ENCODE results near the gene TMTC2.
A peak's percentile ranks its signal among the peaks of the same experiment; 100 is the strongest.

The TMTC2 gene

GRCh38 chr12:82953397-82953796 is 266.7 kb downstream of the TMTC2 start:
- Histone ChIP-seq H3K4me1 (ENCODE audit: low read length) (peaks cover 4% of the 10 kb centered on the region; the same call in 1 of the 2 replicates), H3K9me3 (ENCODE audit: insufficient read depth, low read length) (no peaks in the 10 kb centered on the region), H3K4me2 (ENCODE audit: low read length) (0 out of 2 replicates have a peak overlapping the region, but pooled peaks have one; percentile 9), H2AFZ (ENCODE audit: low read depth, low read length) (no peak overlapping the region), H4K20me1 (ENCODE audit: insufficient read depth, low read length) (no peaks in the 10 kb centered on the region), H3K9ac (ENCODE audit: low read length) (no peak overlapping the region), H3K27ac (ENCODE audit: low read length) (no peak overlapping the region), H3K27me3 (ENCODE audit: low read depth, low read length) (no peaks in the 10 kb centered on the region), H3K36me3 (replicated peaks; ENCODE audit: low read depth, low read length) (no peaks in the 10 kb centered on the region), H3K79me2 (ENCODE audit: low read length) (no peaks in the 10 kb centered on the region), H3K4me3 (ENCODE audit: low read length) (no peak overlapping the region)
- TF ChIP-seq CTCF (IDR thresholded peaks at IDR 0.05; ENCODE audit: low read depth, low read length) (no peak), EZH2phosphoT487 (IDR thresholded peaks at IDR 0.05; ENCODE audit: low read depth) (no peak)

GRCh38 chr12:82954064-82954463 is 267.4 kb downstream of the TMTC2 start:
- Histone ChIP-seq H3K9me3 (ENCODE audit: insufficient read depth, low read length) (no peaks in the 10 kb centered on the region), H3K27me3 (ENCODE audit: low read depth, low read length) (no peaks in the 10 kb centered on the region), H2AFZ (ENCODE audit: low read depth, low read length) (no peak overlapping the region), H3K36me3 (replicated peaks; ENCODE audit: low read depth, low read length) (no peaks in the 10 kb centered on the region), H3K4me2 (ENCODE audit: low read length) (no peak overlapping the region), H3K79me2 (ENCODE audit: low read length) (no peaks in the 10 kb centered on the region), H3K4me3 (ENCODE audit: low read length) (no peak overlapping the region), H3K4me1 (ENCODE audit: low read length) (peaks cover 4% of the 10 kb centered on the region; the same call in 1 of the 2 replicates), H3K27ac (ENCODE audit: low read length) (no peak overlapping the region), H3K9ac (ENCODE audit: low read length) (no peak overlapping the region), H4K20me1 (ENCODE audit: insufficient read depth, low read length) (no peaks in the 10 kb centered on the region)
- TF ChIP-seq CTCF (IDR thresholded peaks at IDR 0.05; ENCODE audit: low read depth, low read length) (no peak), EZH2phosphoT487 (IDR thresholded peaks at IDR 0.05; ENCODE audit: low read depth) (no peak)

- no peaks in the 10 kb centered on the region for H4K20me1 ChIP-seq (ENCODE audit: insufficient read depth, low read length)
- no peaks in the 10 kb centered on the region for H3K27me3 ChIP-seq (ENCODE audit: low read depth, low read length)
- H3K9me3 ChIP-seq (ENCODE audit: insufficient read depth, low read length) = no peaks in the 10 kb centered on the region
- no peaks in the 10 kb centered on the region for H3K79me2 ChIP-seq (ENCODE audit: low read length)
- H3K4me1 ChIP-seq (ENCODE audit: low read length) = peaks cover 4% of the 10 kb centered on the region; the same call in 1 of the 2 replicates
- H3K27ac ChIP-seq (ENCODE audit: low read length) = no peak overlapping the region
- no peaks in the 10 kb centered on the region for H3K36me3 ChIP-seq (replicated peaks; ENCODE audit: low read depth, low read length)
- no peak overlapping the region for H3K9ac ChIP-seq (ENCODE audit: low read length)
- no peak overlapping the region for H3K4me2 ChIP-seq (ENCODE audit: low read length)
- H2AFZ ChIP-seq (ENCODE audit: low read depth, low read length) = no peak overlapping the region
- TF ChIP-seq EZH2phosphoT487 (IDR thresholded peaks at IDR 0.05; ENCODE audit: low read depth) = no peak
- no peak overlapping the region for H3K4me3 ChIP-seq (ENCODE audit: low read length)
These were observed 267.9 kb downstream of the TMTC2 start for GRCh38 chr12:82954572-82954971.

GRCh38 chr12:82955043-82955442 is 268.3 kb downstream of the TMTC2 start:
- Histone ChIP-seq H3K4me3 (ENCODE audit: low read length) (no peak overlapping the region), H2AFZ (ENCODE audit: low read depth, low read length) (no peak overlapping the region), H3K36me3 (replicated peaks; ENCODE audit: low read depth, low read length) (no peaks in the 10 kb centered on the region), H4K20me1 (ENCODE audit: insufficient read depth, low read length) (no peaks in the 10 kb centered on the region), H3K4me1 (ENCODE audit: low read length) (peaks cover 4% of the 10 kb centered on the region; the same call in 1 of the 2 replicates), H3K9me3 (ENCODE audit: insufficient read depth, low read length) (no peaks in the 10 kb centered on the region), H3K27me3 (ENCODE audit: low read depth, low read length) (no peaks in the 10 kb centered on the region), H3K27ac (ENCODE audit: low read length) (no peak overlapping the region), H3K79me2 (ENCODE audit: low read length) (no peaks in the 10 kb centered on the region), H3K4me2 (ENCODE audit: low read length) (no peak overlapping the region), H3K9ac (ENCODE audit: low read length) (no peak overlapping the region)
- TF ChIP-seq EZH2phosphoT487 (IDR thresholded peaks at IDR 0.05; ENCODE audit: low read depth) = no peak
- TF ChIP-seq CTCF (IDR thresholded peaks at IDR 0.05; ENCODE audit: low read depth, low read length) = no peak
